Motor neuron (in vitro differentiated cells): ENCODE data around the gene PYGL. TPM values are rescaled to one million over a fixed set of nuclear protein-coding genes. Genes with fewer than 3 reads are reported as not detected.

Source experiments
- ATAC-seq, 8 experiments: fragments of 200-7000 bp; cut with Tn5 transposase; replicated peaks in 6 of 8; 2 replicates each; pipeline ENCODE4 v1.8.0; 2021; ENCODE audit warnings: mild to moderate bottlenecking in 8 of 8, moderate library complexity in 8 of 8
- H3K27ac ChIP-seq, 2 donors: fragments of 250-450 bp; sonication (Bioruptor Pico); 2 replicates each; pipeline ENCODE4 v1.9.0; 2021; ENCODE audit warnings: antibody characterized with exemption in 2 of 2, mild to moderate bottlenecking in 2 of 2, moderate library complexity in 1 of 2
- H3K4me1 ChIP-seq, 2 donors: fragments of 250-450 bp; sonication (Bioruptor Pico); replicated peaks in 1 of 2; 2 replicates each; pipeline ENCODE4 v1.6.1; 2021; ENCODE audit warnings: antibody characterized with exemption in 2 of 2, mild to moderate bottlenecking in 2 of 2, moderate library complexity in 1 of 2
- H3K4me3 ChIP-seq, 5 donors: fragments of 250-450 bp; sonication (Bioruptor Pico); 2 replicates each; pipeline ENCODE4 v1.9.0; 2021; ENCODE audit warnings: antibody characterized with exemption in 5 of 5, mild to moderate bottlenecking in 5 of 5, moderate library complexity in 4 of 5
- WGBS, 10 experiments: fragments of 450-650 bp; shearing (Covaris generic); methylation state at CpG; one replicate each; pipeline ENCODE4 v1.0.0; 2022; 5-methylcytosine and 5-hydroxymethylcytosine counted together
- in situ Hi-C, 9 experiments: fragments of 400-800 bp; cut with MboI; loops; one replicate each; pipeline ENCODE4 v1.15.0; 2021; ENCODE audit warnings: low sequenced_read_pairs in 9 of 9, low pct_unique_long_range_greater_than_20kb in 2 of 9; ENCODE audit not compliant: unreplicated experiment in 9 of 9
- total RNA-seq, 8 experiments: library from RNA; unstranded; fragments of 300-600 nt; gene quantifications; 2 replicates each; pipeline versions ENCODE4 v1.2.3 to v1.2.4, GENCODE V29; 2022

Gene PYGL
- total RNA-seq, 8 experiments from 2014 or later, result 2.2 to 164 (median 5.7) TPM

DNA sequence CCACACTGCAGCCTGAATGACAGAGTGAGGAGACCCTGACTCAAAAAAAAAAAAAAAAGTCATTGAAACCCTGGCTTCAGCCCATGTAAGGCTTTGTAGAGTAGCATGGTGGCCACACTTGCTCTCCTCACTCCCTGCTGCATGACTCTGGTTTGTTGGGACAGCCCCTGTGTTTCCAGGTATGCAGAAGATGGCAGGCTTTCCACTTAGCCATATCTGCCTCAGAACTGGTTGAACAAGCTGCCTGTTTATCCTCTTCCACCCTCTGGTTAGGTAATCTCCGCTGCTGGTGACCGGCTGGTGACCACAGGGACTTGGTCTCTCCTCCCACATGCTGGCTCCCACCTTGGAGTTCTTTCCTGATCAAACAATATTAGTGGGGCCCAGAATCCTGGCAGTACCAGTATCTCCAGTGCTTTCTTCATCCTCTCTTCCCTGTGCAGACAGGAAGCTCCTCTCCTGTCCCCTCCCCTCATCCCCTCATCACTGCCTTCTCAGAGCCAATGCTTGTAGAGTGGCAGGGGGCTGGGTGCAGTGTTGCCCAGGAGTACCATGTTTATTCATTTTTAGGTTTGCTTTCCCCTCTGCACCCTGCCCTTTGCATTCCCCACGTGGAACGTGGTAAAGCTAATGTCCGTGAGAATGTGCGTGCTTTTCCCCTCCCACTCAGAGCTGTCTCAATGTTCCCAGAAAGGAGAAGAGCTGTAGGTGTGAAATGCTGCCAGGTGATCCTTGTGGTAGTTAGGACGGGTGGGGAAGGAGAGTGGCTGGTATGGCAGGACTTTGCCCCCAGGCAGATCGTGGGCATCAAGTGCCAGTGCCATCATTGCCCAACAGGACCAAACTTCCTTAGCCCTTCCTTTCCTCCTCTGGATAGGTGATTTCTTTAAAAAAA lies 61.1 kb downstream of the PYGL start:
- in situ Hi-C loops, result no loop called here
- no peak for ATAC-seq
- H3K27ac ChIP-seq, result no peak overlapping the region

DNA sequence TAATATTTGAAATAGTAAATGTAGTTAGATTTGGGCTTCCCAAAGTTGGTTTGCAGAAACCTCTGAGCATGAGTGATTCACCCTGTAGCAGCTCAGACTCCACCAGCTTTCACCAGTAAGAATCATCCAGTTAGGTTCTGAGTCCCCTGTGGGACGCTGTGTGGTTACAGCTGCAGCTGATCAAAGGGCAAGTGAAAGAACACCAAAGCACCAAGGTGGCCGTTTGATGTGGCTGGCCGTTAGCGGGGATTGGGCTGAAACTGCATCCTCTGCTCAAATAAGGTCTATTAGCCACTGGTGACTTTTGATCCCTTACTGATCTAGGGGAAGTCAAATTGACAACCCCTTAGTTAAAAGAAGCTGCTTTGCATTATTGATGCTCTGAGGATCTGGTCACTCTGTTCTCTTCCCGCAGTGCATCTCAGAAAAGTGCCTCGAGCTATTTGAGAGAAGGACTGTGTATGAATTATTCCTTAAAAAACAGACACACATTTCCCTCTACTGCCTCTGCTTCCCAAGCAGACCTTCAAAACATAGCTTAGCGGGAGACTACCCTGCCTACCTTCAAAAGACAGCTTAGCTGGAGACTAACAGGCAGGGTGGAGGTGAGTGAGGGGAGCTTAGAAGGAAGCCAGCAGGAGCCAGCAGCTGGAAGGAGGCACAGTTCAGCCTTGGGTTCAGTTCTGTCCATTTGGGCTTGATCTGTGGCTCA lies 68.8 kb downstream of the PYGL start:
- no peak overlapping the region for H3K4me3 ChIP-seq
- no peak overlapping the region for H3K27ac ChIP-seq
- peak in 2 of 8 experiments; percentile 17 to 52 for ATAC-seq
- 7 to 100% (median 62%) methylated on average over 1 to 7 of the region's 7 CpGs; no CpG with 5 or more reads in 2 of the 10 experiments for WGBS, 10 experiments
- in situ Hi-C loops, result no loop called here
- peaks cover 14% of the 10 kb centered on the region in 2 donors for H3K4me1 ChIP-seq

More for the DNA sequence above, 61.1 kb downstream of the PYGL start:
- Histone ChIP-seq H3K4me1 (no peaks in the 10 kb centered on the region), H3K4me3 (no peak overlapping the region)
- 67 to 97% (median 85%) methylated on average over 1 to 6 of the region's 8 CpGs; no CpG with 5 or more reads in 2 of the 10 experiments for WGBS, 10 experiments

DNA sequence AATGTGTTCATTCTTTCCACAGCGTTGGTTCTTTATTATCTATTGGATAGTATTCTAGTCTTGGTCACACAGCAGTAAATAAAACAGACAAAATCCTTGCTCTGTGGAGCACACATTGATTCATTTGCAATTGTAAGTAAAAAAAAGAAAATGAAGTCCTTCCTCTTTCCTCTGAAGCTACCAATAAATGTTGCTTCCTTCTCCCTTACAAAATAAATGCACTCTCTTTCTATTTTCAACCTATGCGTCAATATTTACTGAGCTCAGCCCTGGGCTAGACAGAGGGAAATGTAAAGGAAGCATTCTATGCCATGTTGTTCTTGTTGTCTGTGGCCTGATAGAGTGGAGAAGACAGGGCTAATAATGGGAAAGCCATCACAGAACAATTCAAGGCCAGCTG lies 69.5 kb downstream of the PYGL start:
- Histone ChIP-seq H3K4me3 (no peak overlapping the region), H3K27ac (no peak overlapping the region), H3K4me1 (peaks cover 14% of the 10 kb centered on the region in 2 donors)
- peak in 5 of 8 experiments; percentile 17 to 89 (median 62) for ATAC-seq
- WGBS, 10 experiments, result 17 to 100% (median 54%) methylated on average over 1 to 2 of the region's 2 CpGs
- in situ Hi-C loops, result no loop called here

DNA sequence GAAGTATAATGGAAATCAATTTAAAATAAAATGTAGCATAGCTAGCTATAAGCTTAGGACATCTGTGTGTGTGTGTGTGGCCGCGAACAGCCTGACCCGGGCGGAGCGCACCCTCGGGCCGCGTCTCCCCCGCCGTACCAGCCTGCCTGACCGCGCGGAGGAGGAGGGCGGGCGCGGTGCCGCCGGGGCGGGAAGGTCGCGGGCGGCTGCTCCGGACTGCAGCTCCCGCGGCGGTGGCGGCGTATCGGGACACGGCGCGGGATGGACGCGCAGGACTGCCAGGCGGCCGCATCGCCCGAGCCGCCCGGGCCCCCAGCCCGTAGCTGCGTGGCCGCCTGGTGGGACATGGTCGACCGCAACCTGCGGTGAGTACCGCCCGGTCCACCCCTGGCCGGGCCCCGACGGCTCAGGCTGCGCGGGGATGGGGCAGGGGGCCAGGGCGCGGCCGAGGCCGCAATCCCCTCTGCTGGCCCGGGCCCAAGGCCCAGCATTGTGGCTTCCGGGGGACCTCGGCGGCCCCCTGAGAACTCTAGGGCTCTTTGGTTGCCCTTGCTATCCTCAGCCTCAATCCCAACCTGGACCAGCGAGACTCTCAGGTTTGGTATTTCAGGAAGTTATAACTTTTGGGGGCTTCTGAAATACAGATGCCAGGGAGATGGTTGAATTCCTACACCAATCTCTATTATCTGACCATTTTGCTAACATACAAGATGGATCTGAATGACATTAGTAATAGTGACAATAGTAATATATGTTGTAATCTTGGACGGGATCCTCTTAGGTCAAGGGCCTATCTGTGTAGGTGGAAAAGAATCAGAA lies 72.2 kb downstream of the PYGL start, which contains the start of gene ABHD12B:
Gene ABHD12B (plus strand): TSS at position 140 of the 819 bp plus-strand sequence. CDS start 122 bp downstream, at position 262.
- in situ Hi-C loops, result no loop called here

DNA sequence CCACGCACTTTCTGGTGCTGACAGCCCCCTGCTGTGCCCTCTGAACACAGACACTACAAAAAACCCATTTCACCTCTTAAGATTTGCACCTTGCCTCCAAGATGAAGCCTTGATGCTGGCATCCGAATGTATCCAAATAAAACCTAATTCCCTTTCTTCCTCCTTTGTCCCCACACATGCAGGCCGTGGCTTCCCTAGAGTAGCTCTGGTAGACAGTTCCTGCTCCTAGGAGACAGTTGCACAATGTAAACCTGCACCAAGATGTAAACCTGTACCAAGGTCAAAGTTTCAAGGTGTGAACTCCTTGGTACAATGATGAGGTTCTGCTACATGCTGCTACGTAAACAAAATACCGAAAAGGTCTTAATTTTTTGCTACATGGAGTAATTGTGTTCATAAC lies 73.1 kb downstream of the PYGL start:
- Histone ChIP-seq H3K4me1 (peaks cover 14% of the 10 kb centered on the region in 2 donors), H3K4me3 (no peak overlapping the region), H3K27ac (no peak overlapping the region)
- in situ Hi-C loops, result no loop called here
- no peak for ATAC-seq
- 71 to 100% (median 83%) methylated on average over 1 to 2 of the region's 5 CpGs; no CpG with 5 or more reads in 2 of the 10 experiments for WGBS, 10 experiments

More for the DNA sequence above, 72.2 kb downstream of the PYGL start, which contains the start of gene ABHD12B:
- Histone ChIP-seq H3K27ac (no peak within 1 kb of the TSS), H3K4me3 (peak within 1 kb of the TSS in 2 of 5 donors; percentile 6 to 19), H3K4me1 (peaks cover 14% of the 10 kb centered on the region in 2 donors)
- peak; percentile 44 to 73 (median 68) for ATAC-seq
- WGBS, 10 experiments, result 8 to 100% (median 37%) methylated on average over 1 to 24 of the region's 63 CpGs; no CpG with 5 or more reads in 5 of the 10 experiments

DNA sequence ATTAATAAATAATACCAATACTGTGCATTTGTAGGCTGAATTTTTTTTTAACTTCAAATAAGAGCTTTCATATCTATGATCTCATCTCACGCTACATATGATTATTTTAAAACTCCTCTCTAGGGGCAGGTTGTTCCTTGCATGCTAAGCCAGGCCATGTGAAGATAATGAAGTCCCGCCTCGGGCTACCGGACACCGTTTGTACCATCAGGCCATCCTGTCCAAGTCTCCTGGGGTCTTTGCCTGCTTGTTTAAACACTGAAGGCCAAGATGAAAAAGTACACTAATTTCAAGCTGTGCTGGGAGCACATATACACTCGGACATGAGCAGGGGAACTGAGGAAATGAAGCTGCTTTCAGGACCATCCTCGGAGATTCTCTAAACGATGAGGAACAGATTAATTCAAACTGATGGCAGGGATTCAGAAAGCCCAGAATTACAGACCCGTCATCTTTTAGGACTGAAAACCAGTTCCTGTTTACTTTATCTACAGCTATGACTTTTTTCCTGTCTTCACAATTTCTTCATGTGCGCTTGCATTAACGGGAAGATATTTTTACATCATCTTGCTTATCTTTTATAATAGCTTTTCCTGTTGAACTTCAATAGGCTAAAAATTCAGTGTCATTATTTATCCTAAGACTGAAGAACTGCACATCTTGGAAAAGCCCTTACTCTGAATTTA lies 78.7 kb downstream of the PYGL start:
- H3K4me3 ChIP-seq, result no peak overlapping the region
- H3K4me1 ChIP-seq, result peaks cover 13 to 16% of the 10 kb centered on the region in 2 donors
- no peak for ATAC-seq
- no peak overlapping the region for H3K27ac ChIP-seq
- WGBS, 10 experiments, result 37 to 100% (median 82%) methylated on average over 2 to 11 of the region's 11 CpGs
- in situ Hi-C loops, result no loop called here

DNA sequence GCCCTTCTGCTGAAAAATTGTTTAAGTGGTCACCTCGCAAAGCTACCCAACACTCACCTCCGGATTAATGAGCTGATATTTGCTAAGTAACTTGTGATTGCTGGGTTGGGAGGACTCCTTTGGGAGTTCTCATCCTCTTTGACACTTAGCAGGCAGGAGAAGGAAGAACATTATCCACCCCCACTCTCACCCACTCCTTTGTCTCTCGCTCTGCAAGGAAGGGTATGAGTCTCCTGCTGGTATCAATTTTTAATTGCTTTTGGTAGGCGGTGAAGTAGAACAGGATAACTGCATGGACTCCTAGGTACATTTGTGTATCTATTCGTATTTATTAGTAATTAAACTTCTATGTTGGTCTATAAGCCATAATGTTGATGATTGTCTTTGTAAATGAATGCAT lies 79.3 kb downstream of the PYGL start:
- no peak for ATAC-seq
- 36 to 100% (median 87%) methylated on average over 1 to 5 of the region's 5 CpGs for WGBS, 10 experiments
- in situ Hi-C loops, result no loop called here
- Histone ChIP-seq H3K4me1 (peaks cover 18 to 21% of the 10 kb centered on the region in 2 donors), H3K27ac (no peak overlapping the region), H3K4me3 (no peak overlapping the region)

DNA sequence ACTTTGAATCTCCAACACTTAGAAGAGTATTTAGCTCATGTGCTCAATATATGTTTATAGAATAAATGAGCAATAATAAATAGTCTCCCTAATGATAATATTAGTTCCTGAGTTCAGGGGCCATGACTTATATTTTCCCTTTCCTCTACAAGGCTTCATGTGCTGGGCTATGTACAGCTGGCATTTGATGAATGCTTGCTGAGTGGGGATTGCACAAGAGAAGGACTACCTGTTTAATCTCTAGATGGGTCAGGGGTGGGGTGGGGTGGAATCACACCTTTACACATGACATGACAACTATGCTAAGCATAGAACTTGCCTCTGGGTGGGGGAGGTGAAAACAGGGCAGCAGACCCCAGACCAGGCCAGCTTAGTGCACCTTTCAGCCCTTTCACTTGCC lies 80.0 kb downstream of the PYGL start:
- no peak for ATAC-seq

DNA sequence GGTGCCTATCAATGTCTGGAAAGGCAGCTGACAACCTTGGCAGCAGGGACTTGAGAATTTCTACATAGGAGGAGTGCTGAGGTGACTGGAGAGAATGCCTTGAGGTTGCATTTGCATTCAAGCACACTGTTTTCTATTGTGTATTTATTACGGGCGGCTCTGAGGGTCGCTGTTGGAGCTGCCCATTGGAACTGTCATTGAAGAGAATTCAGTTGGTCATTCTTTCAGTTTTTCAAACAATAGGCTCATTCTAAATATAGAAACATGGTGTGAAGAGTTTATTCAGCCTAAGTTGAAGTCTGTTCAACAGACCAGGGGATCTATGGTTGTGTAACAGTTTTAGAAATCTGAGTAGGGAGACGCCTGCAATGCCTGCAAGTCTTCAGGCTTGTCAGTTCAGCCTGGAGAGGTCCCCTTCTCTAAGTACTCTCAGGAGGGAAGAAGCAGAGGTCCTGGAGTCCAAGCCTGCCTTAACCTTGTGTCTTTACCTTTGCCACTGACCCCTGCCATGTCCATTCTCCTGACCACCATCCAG lies 82.2 kb downstream of the PYGL start:
- Histone ChIP-seq H3K27ac (no peak overlapping the region), H3K4me3 (no peak overlapping the region), H3K4me1 (peaks cover 27 to 28% of the 10 kb centered on the region in 2 donors)
- in situ Hi-C loops, result no loop called here
- peak in 5 of 8 experiments; percentile 2 to 24 (median 16) for ATAC-seq
- 0 to 90% (median 53%) methylated on average over 1 to 4 of the region's 4 CpGs; no CpG with 5 or more reads in 2 of the 10 experiments for WGBS, 10 experiments

More for the DNA sequence above, 80.0 kb downstream of the PYGL start:
- Histone ChIP-seq H3K4me3 (no peak overlapping the region), H3K4me1 (peaks cover 23 to 25% of the 10 kb centered on the region in 2 donors), H3K27ac (no peak overlapping the region)
- in situ Hi-C loops, result no loop called here

DNA sequence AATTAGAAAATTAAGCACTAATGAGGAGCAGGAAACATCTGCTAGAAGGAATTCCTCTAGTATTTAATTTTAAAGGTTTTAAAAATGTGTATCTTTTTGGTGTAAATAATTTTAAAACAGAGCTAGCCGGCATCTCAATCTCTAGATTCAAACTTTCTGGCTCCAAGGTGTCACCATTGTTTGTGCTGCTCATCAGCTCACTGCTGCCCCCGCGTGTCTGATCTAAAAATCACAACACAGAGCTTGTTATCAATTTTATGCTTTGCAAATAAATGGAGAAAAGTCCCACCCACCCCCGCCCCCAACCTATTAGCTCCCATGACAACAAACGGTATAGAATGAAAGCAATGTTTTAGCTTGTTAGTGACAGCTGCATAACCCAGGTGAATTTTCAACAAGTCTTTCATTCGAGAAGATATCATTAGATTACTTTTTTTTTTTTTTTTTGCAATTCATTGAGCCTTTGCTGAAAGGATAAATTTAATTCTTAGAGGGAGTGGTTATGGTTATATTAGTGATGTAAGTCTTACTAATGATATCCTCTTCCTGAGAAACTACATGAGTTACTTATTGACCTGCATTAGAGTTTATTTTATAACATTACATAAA lies 83.7 kb downstream of the PYGL start:
- WGBS, 10 experiments, result 0 to 20% (median 0%) methylated on average over 1 to 4 of the region's 6 CpGs; no CpG with 5 or more reads in 1 of the 10 experiments
- H3K27ac ChIP-seq, result peak overlapping the region in 1 of 2 donors; percentile 76
- peak overlapping the region; percentile 7 to 40 (median 18) for H3K4me3 ChIP-seq
- in situ Hi-C loops, result no loop called here
- peaks cover 27 to 28% of the 10 kb centered on the region in 2 donors for H3K4me1 ChIP-seq
- peak in 6 of 8 experiments; percentile 16 to 63 (median 39) for ATAC-seq

DNA sequence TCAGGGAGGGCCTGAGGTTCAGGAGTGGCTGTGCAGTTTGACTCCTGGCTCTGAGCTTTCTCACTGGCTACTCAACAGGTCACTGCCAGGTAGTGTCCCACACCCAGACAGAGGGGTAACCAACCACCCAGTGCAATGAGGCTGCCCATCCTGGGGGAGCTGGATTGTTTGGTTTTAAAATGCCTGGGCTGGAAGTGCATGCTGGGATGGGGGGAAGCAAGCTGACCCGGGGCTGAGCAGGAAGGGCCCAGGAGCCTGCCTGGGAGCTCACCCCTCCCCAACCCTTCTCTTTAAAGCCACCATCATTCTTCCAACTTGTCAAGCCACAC lies 85.0 kb downstream of the PYGL start:
- ATAC-seq, result peak in 1 of 8 experiments; percentile 30
- in situ Hi-C loops, result no loop called here
- Histone ChIP-seq H3K27ac (peak overlapping the region; percentile 75 to 76), H3K4me1 (peaks cover 27 to 28% of the 10 kb centered on the region in 2 donors), H3K4me3 (peak overlapping the region in 3 of 5 donors; percentile 18 to 40 (median 31))
- WGBS, 10 experiments, result 0 to 14% methylated on average over 1 of the region's 1 CpG; no CpG with 5 or more reads in 8 of the 10 experiments
